Stimulated activated CD8-positive, alpha-beta memory T cell treated with anti-CD3 and anti-CD28 coated beads, Interleukin-4, amount 100 ng/mL, for 1 hour (primary cell): ENCODE results near the gene ABHD5.

Experiments
- DNase-seq, 2 donors: peaks; one replicate each; pipeline ENCODE4 v3.0.0-alpha.2; 2020; ENCODE audit warnings: low read depth in 2 of 2, low spot score in 1 of 2

ABHD5 gene

DNA sequence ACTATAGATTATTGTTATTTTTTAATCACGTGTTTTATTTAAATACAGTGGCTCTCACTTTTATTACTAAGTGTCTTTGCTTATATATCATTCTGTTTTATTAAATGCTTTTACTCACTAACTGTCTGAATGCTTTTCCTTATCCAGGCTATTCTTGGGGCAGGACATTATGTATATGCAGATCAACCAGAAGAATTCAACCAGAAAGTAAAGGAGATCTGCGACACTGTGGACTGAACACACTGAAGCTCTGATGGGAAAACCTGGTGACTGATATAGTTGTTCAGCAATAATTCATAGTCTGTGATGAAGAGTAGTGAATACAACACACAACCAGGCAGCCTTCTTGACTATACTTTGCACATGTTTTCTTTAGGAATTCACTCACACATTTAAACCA, 27.6 kb downstream of the ABHD5 start:
- no peak for DNase-seq

GRCh38 chr3:43723121-43723734, 32.5 kb downstream of the ABHD5 start:
- DNase-seq = no peak

GRCh38 chr3:43726521-43726920, 35.8 kb downstream of the ABHD5 start:
- DNase-seq = no peak

DNA sequence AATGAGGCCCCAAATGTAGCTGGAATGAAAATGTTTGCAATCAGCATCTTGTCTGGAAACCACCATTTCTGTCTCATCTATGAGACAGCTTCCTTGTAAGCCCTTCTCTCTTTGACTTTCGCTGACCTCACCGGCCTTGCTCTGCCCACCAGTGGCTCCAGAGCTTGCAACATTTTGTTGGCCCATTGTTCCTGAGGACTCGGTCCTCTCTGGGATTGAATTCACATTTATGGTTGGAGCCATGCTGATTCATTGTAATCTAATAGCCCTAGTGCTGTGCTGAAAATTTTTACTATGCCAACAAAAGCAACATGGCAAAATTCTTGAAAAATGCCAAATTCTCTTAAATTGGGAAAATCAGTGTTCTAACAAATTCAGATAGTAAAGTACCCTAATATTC, 37.2 kb downstream of the ABHD5 start:
- DNase-seq = no peak

DNA sequence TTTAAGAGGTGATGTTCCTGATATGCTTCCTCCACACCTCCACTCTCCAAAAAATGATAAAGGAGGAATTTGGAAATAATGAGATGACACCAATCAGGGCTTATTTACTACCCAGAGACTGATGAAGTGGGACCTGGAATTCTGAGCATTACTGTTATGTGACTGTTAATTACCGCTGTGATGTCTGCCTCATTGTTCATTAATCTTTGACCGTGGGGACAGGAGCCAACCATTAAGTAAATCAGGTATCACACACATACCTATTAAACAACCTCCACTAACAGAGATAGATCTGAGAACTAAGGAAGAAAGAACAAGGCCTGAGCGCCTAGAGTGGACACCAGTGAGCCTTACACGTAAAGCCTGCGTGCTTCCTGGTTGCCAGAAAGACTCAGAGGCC, 37.7 kb downstream of the ABHD5 start:
- no peak for DNase-seq

- no peak for DNase-seq
Observed at GRCh38 chr3:43728947-43729346, 38.2 kb downstream of the ABHD5 start.

DNA sequence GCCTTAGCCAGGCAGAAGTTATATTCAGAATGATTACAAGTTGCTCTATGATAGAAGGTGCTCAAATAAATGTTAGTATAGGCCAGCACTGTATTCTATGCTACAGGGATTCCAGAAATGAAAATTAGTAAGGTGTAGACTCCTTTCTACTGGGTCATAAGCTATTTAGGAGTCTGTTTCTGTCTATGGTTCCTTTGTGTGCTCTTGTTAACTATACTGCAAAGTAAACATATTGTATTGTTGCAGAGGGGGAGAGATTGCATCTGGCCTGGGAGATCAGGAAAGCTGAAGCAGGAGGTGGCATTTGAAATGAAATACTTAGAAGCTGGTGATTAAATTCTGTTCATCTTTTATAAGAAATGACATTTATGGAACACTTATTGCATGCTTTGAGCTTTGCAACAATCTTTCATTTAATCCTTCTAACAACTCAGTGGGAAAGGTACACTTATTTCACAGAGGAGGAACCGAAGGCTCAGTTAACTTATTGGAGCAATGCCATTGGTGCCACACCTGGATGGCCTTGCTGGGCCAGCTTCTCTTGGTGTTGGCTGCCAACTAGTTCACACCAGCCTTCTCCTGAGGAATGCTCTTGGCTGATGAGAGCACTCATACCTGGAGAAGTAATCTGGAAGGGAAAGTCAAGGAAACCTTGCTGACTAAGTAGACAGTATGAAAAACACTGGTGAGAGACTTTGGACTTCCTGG, 39.1 kb downstream of the ABHD5 start:
- DNase-seq = no peak

GRCh38 chr3:43732747-43733425, 42.1 kb downstream of the ABHD5 start:
- DNase-seq = no peak

DNA sequence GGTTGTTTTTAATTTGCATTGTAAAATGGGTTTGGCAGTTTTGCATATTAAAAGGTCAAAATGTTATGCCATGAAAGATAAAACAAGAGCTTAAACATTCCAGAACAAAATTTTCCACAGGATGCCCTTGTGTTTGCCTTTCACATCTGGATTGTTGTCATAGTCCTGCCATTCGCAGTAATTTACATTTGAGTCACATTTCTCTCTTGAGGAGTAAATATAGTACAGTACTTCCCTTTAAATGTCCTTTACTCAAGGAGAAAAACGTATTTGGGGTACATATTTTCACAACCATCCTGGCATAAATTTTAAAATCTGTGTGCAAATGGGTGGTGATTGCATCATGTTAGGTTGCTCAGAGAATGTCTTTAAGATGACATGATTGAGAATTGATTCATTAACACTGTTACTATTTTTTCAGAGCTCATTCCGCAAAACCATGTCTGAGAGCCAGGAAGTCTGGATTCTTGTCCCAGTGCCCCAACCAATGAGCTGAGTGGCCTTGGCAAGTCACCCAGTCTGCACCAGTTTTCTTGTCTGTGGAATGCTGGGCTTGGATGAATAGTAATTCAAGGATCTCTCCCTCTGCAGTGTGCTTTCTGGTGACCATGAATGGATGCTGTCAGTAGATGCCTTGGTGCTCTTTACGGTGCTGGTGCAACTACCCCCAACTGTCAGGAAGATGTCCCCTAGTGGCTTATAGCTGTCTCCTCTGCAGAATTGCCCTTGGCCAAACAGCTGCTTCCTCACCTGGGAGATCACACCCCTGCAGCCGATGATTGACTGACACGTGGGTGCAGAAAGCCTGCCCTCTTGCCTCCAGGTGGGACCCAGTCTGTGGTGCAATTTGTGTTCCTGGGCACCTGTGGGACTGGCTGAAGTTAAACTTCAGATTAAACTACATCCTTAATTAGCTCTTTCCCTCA, 43.0 kb downstream of the ABHD5 start:
- no peak for DNase-seq

DNA sequence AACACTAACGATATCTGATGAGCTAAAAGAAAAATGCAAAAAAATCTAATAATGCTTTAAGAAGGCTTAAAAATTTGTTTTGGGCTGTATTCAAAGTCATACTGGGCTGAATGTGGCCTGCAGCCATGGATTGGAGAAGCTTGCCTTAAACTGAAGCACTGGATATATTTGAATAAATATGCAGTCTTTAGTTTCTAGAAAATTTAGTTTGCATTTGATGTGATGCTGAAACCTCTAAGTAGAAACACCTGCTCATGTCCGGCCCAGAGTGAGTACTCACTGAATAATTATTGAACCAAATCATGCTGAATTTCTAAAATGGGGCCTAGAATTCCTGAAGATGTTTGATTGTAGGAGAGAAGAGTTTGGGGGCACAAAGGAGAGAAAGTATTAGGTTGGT, 43.9 kb downstream of the ABHD5 start:
- DNase-seq = no peak

GRCh38 chr3:43735618-43736017, 44.9 kb downstream of the ABHD5 start:
- no peak for DNase-seq

DNA sequence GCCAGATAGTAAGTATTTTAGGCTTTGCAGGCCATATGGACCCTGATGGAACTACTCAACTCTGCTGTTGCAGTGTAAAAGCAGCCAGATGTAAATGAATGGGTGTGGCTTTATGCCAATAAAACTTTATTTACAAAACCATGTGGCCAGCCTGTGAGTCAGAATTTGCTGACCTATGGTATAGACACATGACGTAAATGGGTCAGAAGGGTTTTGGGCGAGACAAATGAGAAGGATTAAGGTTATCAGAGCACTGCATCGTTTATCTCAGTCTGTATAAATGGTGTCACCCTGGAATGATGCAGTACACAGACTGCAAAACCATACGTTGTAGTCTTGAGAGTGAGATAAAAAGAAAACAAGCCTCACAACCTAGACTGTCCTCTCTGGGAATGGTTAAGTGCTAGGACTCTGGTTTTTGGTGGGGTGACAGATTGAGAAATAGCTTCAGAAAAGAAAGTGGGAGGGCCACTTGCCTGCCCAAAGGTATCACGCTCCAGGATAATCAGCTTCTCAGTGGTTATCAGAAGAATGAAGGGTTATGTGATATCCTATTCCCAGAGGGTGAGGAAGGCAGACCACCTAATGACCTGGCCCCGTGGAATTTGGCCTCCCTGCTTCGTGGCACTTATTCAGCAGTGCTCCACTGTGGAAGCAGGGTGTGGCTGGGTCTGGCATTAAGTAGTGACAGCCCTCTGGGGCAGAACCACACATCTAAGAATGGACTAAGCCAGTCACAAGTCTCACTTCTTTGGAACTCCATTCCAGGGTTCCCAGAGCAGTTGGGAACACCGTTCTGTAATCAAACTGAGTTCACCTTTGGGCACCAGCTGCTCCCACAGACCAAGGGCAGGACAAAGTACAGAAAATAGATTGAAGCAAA, 46.1 kb downstream of the ABHD5 start:
- no peak for DNase-seq

GRCh38 chr3:43738305-43738704, 47.6 kb downstream of the ABHD5 start:
- DNase-seq = no peak

DNA sequence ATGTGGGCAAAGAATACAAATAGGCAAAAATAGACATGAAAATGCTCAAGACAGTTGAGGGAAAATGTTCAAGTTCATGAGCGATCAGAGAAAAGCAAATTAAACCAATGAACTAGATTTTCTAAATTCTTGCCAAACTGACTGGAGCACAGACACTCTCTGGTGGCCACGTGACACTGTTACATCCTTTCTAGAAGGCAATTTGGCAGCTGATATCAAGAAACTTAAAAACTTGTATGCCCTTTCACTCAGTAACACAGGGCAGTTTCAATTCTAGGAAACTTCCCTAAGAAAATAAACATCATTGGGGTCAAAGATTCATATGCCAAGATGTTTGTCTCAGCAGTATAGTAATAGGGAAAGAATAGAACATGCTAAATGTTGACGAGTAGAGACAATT, 52.2 kb downstream of the ABHD5 start:
- DNase-seq = no peak

DNA sequence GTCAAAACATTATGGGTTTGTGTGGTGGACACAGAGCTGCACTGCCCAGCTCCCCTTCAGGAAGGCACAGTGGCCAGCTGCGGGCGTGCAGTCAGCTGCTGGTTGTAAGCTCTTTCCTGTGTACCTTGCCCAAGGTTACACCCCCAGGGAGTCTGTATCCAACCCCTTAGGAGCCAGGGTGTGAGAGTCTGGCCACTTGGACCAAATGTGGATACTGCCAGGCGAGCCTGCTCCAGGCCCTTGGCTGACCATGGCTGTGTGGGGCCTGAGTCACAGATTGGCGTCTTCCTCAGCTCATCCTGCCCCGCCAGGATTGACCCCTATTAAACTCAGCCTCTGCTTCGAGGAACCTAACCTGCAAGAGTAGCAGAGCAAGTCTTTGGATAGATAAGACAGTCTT, 56.9 kb downstream of the ABHD5 start:
- no peak for DNase-seq

DNA sequence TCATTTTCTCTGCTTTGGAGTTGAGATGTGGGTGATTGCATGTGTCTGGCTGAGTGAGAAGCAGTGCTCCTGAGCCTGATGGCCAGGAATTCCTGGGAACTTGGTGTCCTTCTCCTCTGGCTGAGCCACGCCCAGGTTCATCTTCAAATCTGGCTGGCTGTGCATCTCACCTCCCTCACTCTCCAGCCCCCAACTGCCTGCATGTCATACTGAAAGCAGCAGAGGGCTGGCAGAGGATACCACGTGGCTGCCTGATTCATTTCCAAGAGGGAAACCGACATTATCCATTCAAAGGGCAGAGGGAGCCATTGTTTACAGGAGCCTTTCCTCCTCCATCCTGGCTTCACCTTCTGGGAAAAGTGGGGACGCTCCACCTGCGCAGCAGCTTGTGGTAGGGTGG, 57.4 kb downstream of the ABHD5 start:
- no peak for DNase-seq

- DNase-seq = no peak
Observed at GRCh38 chr3:43748645-43749044, 57.9 kb downstream of the ABHD5 start.

- DNase-seq = no peak
Observed at GRCh38 chr3:43752905-43753304, 62.2 kb downstream of the ABHD5 start.

- no peak for DNase-seq
Observed at GRCh38 chr3:43753741-43754715, 63.3 kb downstream of the ABHD5 start.
